Mammary epithelial cell (primary cell): Measurements from ENCODE around the gene COL5A1.

Experiments used
- CTCF ChIP-seq, 2 donors: IDR thresholded peaks in 1 of 2; conservative IDR thresholded peaks in 1 of 2; 2 replicates each; pipeline ENCODE4 v1.5.1; 2011 to 2012; ENCODE audit warnings: inconsistent platforms in 2 of 2, low read length in 2 of 2, mild to moderate bottlenecking in 2 of 2, control low read depth in 1 of 2, low read depth in 1 of 2; ENCODE audit not compliant: insufficient read depth in 1 of 2; ENCODE audit errors: extremely low read depth in 1 of 2
- EZH2 ChIP-seq: IDR thresholded peaks from 2 replicates; pipeline ENCODE4 v1.6.1; 2012; ENCODE audit warnings: low read length, inconsistent platforms, borderline replicate concordance

GRCh38 chr9:134738869-134739659, 97.5 kb downstream of the COL5A1 start:
- peak; percentile 26 to 60 for TF ChIP-seq CTCF (conservative IDR thresholded peaks at IDR 0.05 in 1 of 2, IDR thresholded peaks at IDR 0.05 in 1 of 2; ENCODE audit: extremely low read depth in 1 of 2, insufficient read depth in 1 of 2, low read depth in 1 of 2, low read length in 2 of 2)
- no peak for TF ChIP-seq EZH2
